GM12878 (cell line): ENCODE results near the gene USP10. TPM values are rescaled to one million over a fixed set of nuclear protein-coding genes. Genes with fewer than 3 reads are reported as not detected.

Experiments used
- ATAC-seq: fragments of 200-7000 bp; cut with Tn5 transposase; 3 replicates; pipeline ENCODE4 v1.9.1; 2020; ENCODE audit warnings: mild to moderate bottlenecking, moderate library complexity
- BruUV-seq: library from RNA; stranded (reverse); fragments of 400-500 nt; replicated peaks from 2 replicates; lab custom pipeline; 2021; lab: Mats Ljungman, UMichigan
- CTCF ChIA-PET: fragments of 300-600 bp; sonication (Branson Sonifier 250); formaldehyde crosslinking; extraction: SDS; loops from one replicate; lab custom pipeline; 2021; ENCODE audit warnings: inconsistent platforms; lab: Yijun Ruan, JAX
- POLR2A ChIA-PET: fragments of 350-600 bp; formaldehyde crosslinking; extraction: SDS; loops from one replicate; lab custom pipeline; 2021; ENCODE audit warnings: inconsistent platforms; lab: Charles Lee
- RAD21 ChIA-PET: fragments of 300-600 bp; sonication (Branson Sonifier 250); formaldehyde crosslinking; loops from one replicate; lab custom pipeline; 2023; ENCODE audit warnings: antibody characterized with exemption; ENCODE audit not compliant: unreplicated experiment; lab: Charles Lee
- SMC1A ChIA-PET: fragments of 300-600 bp; sonication (Branson Sonifier 250); formaldehyde crosslinking; loops from one replicate; lab custom pipeline; 2023; ENCODE audit not compliant: unreplicated experiment, uncharacterized antibody; lab: Charles Lee
- DNase-seq: peaks from one replicate; pipeline ENCODE4 v3.0.0-alpha.2; 2011; ENCODE audit warnings: low read depth, low spot score
- FAIRE-seq: peaks from 3 replicates; lab custom pipeline; 2011; peaks lifted over from hg19 to GRCh38; lab: Jason Lieb, UNC
- H2AFZ ChIP-seq: 2 replicates; pipeline ENCODE4 v1.6.0; 2011; ENCODE audit warnings: low read depth, low read length, control low read depth; ENCODE audit not compliant: control insufficient read depth
- H3K27ac ChIP-seq: 2 replicates; pipeline ENCODE4 v1.5.1; 2011; ENCODE audit warnings: control low read depth; ENCODE audit not compliant: control insufficient read depth, insufficient read depth
- H3K27me3 ChIP-seq, 2 experiments: replicated peaks in 1 of 2; 2 replicates each; pipeline versions ENCODE4 v1.6.0 to v1.6.1; 2011; ENCODE audit warnings: low read length in 1 of 2; ENCODE audit not compliant: control insufficient read depth in 2 of 2, insufficient read depth in 2 of 2
- H3K36me3 ChIP-seq, 2 experiments: 2 replicates each; pipeline ENCODE4 v1.5.1; 2011; ENCODE audit warnings: low read length in 1 of 2; ENCODE audit not compliant: control insufficient read depth in 2 of 2, insufficient read depth in 2 of 2
- H3K4me1 ChIP-seq: 2 replicates; pipeline ENCODE4 v1.6.1; 2011; ENCODE audit warnings: mild to moderate bottlenecking, low read length, moderate library complexity, mixed read lengths; ENCODE audit not compliant: control insufficient read depth, insufficient read depth
- H3K4me2 ChIP-seq: 2 replicates; pipeline ENCODE4 v1.6.0; 2011; ENCODE audit warnings: control low read depth; ENCODE audit not compliant: control insufficient read depth, insufficient read depth
- H3K4me3 ChIP-seq: fragments of 200-600 bp; sonication (generic); 2 replicates; pipeline ENCODE4 v1.5.1; 2016
- H3K79me2 ChIP-seq: 2 replicates; pipeline ENCODE4 v1.6.0; 2011; ENCODE audit warnings: low read length; ENCODE audit not compliant: control insufficient read depth, insufficient read depth
- H3K9ac ChIP-seq: 2 replicates; pipeline ENCODE4 v1.8.0; 2011; ENCODE audit warnings: low read length, control low read depth, mixed read lengths; ENCODE audit not compliant: control insufficient read depth, insufficient read depth
- H3K9me3 ChIP-seq: replicated peaks from 3 replicates; pipeline ENCODE4 v1.5.1; 2011; ENCODE audit warnings: mild to moderate bottlenecking, low read length; ENCODE audit not compliant: control insufficient read depth, insufficient read depth
- H4K20me1 ChIP-seq: 2 replicates; pipeline ENCODE4 v1.6.0; 2011; ENCODE audit not compliant: control insufficient read depth, insufficient read depth
- ATF2 ChIP-seq: IDR thresholded peaks from 2 replicates; pipeline ENCODE4 v1.6.1; 2012; ENCODE audit warnings: low read length, inconsistent platforms
- LARP7 ChIP-seq: fragments of 450-650 bp; IDR thresholded peaks from 2 replicates; pipeline ENCODE4 v1.6.1; 2017; ENCODE audit warnings: mild to moderate bottlenecking
- MXI1 ChIP-seq: fragments of 150-350 bp; IDR thresholded peaks from 2 replicates; pipeline ENCODE4 v1.6.1; 2011; ENCODE audit warnings: low read depth, mild to moderate bottlenecking, inconsistent platforms, low read length, improper control_type of control experiment
- TCF7 ChIP-seq: IDR thresholded peaks from 2 replicates; pipeline ENCODE4 v1.6.1; 2014; ENCODE audit warnings: antibody characterized with exemption, borderline replicate concordance
- WGBS: methylation state at CpG from one replicate; pipeline ENCODE4 v1.1.6; 2016; ENCODE audit warnings: low lambda C conversion rate; ENCODE audit not compliant: insufficient replicate concordance, insufficient coverage; ENCODE audit errors: missing lambda C conversion rate; 5-methylcytosine and 5-hydroxymethylcytosine counted together
- in situ Hi-C: fragments of 300-500 bp; cut with MboI; formaldehyde crosslinking; loops from 9 replicates; pipeline ENCODE4 v1.14.3; 2018; ENCODE audit warnings: mixed read lengths
- intact Hi-C: fragments of 100-400 bp; cut with micrococcal nuclease; formaldehyde crosslinking; loops from one replicate; pipeline ENCODE4 v1.14.2; 2022; ENCODE audit not compliant: unreplicated experiment
- polyA plus RNA-seq, 11 experiments: library from polyadenylated mRNA; depleted of rRNA in 4 of 11; unstranded in 6 of 11; stranded (reverse) in 5 of 11; fragments of >200 nt; fragmentation: Nextera tagmentation in 4 of 11; fragmentation: Illumina TruSeq in 1 of 11; extraction: Ambion mirVana in 4 of 11; extraction: Trizol in 1 of 11; gene quantifications; 1 replicate in 1 of 11; 2 replicates in 10 of 11; pipeline versions ENCODE4 v1.2.1 to v1.2.3, GENCODE V29; 2011 to 2016; ENCODE audit warnings: inconsistent platforms in 2 of 11, missing spikeins in 2 of 11, low read depth in 1 of 11
- total RNA-seq, 4 experiments: library from RNA; depleted of rRNA in 3 of 4; stranded (reverse); fragments of >200 nt in 3 of 4; fragmentation: Illumina TruSeq in 1 of 4; extraction: Trizol in 1 of 4; gene quantifications; 2 replicates each; pipeline versions ENCODE4 v1.2.1 to v1.2.3, GENCODE V29; 2013 to 2021

The USP10 gene
- total and polyA plus RNA-seq, 10 of the 15 experiments (the other 5 are each of a cell fraction or from before 2014, with no cell fraction given), result 46.1 to 160 (median 105) TPM

- TF ChIP-seq ATF2, result no peak
- TF ChIP-seq MXI1, result no peak
- no peak for TF ChIP-seq TCF7
These were observed 66.1 kb downstream of the USP10 start (continued) for GRCh38 chr16:84765616-84766580.

GRCh38 chr16:84766978-84767773 is 67.4 kb downstream of the USP10 start:
- H3K4me1 ChIP-seq, result no peaks in the 10 kb centered on the region
- no peak for FAIRE-seq
- no peak overlapping the region for H3K27ac ChIP-seq
- SMC1A ChIA-PET, result interaction anchor here (0.9 kb wide), 1 partner anchor 28 kb away, joined by 3 read pairs; no protein-coding TSS in a partner anchor
- no peak overlapping the region for H2AFZ ChIP-seq
- H3K79me2 ChIP-seq, result no peaks in the 10 kb centered on the region
- CTCF ChIA-PET, result interaction anchor here (1.0 to 3.5 kb wide), 3 partner anchors 13 to 204 kb away, joined by 3 to 19 read pairs (median 6); no protein-coding TSS in a partner anchor
- H4K20me1 ChIP-seq, result no peaks in the 10 kb centered on the region
- peaks cover 25 to 45% of the 10 kb centered on the region in 2 experiments for H3K36me3 ChIP-seq
- TF ChIP-seq LARP7, result no peak
- in situ Hi-C loops (no loop called here), intact Hi-C loops (no loop called here)
- H3K27me3 ChIP-seq, result no peaks in the 10 kb centered on the region
- no TSS peak for BruUV-seq
- RAD21 ChIA-PET, result interaction anchor here (0.8 kb wide), 1 partner anchor 14 kb away, joined by 3 read pairs; no protein-coding TSS in a partner anchor
- no peaks in the 10 kb centered on the region for H3K9me3 ChIP-seq
- 93% methylated on average over 11 of the region's 11 CpGs for whole genome bisulfite sequencing
- no peak overlapping the region for H3K4me3 ChIP-seq
- no peak overlapping the region for H3K4me2 ChIP-seq
- DNase-seq, result no peak
- POLR2A ChIA-PET, result no interaction called here
- no peak overlapping the region for H3K9ac ChIP-seq
- no peak for ATAC-seq
